ENCODE results near the gene NKX1-2.
A peak's percentile ranks its signal among the peaks of the same experiment; 100 is the strongest.
"Not testable (repeated sequence)": the region's sequence is repeated elsewhere in the genome, so short reads cannot be mapped to it uniquely, and the experiment has no call there.

The NKX1-2 gene

DNA sequence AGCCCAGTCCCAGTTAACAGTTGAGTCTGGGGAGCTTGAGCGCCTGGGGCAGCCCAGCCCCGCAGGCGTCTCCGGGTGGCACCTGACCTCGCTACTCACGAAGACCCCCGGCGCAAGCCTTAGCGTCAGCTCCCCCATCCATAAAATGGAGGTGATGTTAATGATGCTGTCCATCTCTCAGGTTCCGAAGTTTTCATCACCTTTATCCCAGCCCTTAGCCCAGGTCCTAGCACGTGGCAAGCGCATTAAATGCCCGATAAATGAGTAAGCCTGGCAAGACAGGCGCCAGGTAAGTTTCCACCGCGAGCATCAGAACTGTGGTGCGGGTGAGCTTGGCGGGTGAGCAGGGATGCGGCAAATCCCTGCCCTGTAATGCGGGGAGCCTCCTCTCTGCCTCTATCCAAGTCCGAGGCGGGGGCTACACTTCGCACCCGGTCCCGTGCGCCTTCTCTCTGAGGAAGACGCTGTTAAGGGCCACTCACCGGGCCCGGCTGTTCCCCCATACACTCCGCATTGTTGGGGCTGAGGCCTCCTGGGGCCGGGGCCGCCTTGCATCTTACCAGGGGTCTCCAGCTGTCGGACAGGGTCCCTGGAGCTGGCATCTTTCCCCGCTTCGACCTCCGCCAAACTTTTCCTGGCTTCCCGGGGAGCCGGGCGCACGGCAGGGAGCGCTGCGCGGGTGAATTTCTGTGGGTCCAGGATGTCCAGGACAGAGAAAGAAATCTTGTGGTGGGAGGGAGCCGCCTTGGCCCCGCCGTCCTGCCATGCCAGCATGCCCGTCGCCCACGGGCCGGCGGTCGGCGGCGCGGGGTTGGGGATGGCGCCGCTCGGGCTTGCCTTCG lies 444 bp downstream of the NKX1-2 start:
- DNase-seq: no peak

DNA sequence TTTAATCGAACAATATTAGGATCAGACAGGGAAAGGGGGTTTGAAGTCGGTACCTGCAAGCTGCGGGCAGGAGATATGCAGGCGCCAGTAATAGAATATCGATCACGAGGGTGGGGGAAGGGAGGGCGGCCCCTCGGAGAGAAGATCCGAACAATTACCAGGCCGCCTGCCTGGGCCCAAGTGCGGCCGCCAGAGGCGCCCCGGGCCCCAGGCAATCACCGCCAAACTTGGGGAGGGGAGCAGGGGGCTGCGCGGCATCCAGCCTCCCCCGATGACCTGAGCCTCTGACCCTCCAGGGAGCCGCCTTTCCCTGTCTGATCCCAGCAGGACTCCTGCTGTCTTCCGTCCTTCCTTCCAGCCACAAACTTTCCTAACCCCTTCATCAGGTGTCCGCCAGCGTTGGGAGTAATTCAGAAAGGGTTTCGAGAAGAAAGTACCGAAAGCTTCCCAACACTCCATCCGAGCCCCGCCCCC lies 1.1 kb downstream of the NKX1-2 start:
- DNase-seq: no peak

DNA sequence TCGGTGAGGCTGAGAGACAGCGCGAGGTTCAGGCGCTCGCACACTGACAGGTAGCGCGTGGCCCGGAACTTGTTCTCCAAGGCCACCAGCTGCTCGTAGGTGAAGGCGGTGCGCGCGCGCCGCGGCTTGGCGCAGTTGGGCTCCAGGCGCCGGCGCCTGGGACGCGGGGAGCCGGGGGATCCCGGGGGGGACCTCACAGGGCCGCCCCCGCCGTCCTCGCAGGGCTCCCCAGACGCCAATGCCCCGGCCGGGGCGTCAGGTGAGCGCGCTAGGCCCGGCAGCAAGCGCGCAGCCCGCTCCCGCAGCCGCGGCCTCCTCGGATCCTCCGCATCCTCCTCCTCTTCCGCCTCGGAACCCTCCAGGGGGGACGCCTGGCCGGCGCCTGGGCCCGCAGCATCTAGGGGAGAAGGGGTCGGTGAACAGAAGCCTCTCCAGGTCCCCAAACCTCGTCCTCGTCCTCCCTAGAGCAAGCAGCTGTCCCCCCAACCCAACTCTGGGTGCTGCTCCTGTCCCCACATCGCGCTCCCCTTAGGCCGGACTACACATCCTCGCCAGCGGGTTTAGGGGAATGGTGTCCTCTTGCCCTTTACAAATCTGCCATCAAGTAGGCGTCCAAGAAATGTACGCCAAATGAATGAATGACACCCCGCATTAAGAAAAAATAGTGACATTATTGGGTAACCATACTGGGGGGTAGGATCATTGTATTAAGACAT lies 1.9 kb downstream of the NKX1-2 start:
- no peak for DNase-seq

DNA sequence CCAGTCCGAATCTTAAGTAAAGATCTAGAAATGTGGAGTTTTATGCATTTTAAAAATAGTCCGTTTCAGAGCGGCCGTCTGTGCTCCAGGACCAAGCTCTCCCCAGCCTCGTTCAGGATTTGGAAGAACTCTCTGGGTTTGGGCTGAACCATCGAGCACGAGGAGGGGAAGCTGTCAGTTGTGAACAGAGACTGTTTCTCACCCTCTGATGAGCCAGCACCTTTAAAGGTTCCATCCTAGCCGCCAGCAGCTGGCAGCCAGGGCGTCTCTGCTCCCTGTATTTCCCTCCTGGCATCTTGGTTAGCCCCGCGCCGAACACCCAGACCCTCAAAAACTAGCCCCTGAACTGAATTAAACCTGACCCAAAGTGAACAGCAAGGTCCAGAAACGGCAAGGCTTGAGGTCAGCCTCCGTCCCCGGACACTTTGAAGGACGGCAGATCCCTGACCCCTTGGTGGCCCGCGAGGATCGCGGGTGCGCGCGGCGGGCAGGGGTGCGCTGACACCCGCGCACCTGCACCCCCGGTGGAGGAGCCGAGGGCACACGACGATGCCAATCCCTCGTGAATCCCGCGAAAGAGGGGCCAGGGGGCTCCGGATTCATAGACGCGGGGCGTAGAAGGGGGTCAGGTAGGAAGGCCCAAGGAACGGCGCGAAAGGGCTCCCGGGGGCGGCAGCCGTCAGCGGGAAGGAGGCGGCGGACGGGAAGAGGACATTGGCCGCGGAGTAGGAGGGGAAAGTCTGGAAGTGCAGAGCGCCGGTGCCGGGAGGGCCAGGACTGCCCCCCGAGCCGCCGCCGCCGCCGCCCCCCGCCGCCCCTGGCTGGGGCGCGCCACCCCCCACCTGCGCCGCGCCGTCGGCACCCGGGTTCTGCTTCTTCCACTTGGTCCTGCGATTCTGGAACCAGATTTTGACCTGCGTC lies 2.7 kb downstream of the NKX1-2 start:
- DNase-seq: no peak

DNA sequence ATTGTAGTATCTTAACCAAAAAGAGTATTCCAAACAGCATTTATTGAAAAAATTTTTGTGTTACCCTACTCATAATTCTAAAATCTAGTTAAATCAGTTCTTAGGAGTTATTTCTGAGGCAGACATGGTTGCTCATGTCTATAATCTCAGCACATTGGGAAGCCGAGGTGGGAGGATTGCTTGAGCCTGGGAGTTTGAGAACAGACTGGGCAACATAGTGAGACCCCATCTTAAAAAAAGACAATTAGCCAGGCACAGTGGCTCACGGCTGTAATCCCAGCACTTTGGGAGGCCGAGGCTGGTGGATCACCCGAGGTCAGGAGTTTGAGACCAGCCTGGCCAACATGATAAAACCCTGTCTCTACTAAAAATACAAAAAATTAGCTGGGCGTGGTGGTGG lies 8.1 kb downstream of the NKX1-2 start:
- not testable (repeated sequence) for DNase-seq

DNA sequence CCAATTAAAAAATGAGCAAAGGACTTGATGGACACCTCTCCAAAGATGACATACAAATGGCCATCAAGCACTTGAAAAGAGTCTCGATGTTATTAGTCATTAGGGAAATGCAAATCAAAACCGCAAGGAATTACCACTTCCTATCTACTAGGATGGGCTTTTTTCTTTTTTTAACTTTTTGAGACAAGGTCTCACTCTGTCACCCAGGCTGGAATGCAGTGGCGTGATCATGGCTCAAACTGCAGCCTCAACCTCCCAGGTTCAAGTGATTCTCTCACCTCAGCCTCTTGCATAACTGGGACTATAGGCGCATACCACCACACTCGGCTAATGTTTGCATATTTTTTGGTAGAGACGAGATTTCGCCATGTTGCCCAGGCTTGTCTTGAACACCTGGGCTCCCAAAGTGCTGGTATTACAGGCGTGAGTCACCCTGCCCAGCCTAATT lies 13.6 kb downstream of the NKX1-2 start:
- no peak for DNase-seq

DNA sequence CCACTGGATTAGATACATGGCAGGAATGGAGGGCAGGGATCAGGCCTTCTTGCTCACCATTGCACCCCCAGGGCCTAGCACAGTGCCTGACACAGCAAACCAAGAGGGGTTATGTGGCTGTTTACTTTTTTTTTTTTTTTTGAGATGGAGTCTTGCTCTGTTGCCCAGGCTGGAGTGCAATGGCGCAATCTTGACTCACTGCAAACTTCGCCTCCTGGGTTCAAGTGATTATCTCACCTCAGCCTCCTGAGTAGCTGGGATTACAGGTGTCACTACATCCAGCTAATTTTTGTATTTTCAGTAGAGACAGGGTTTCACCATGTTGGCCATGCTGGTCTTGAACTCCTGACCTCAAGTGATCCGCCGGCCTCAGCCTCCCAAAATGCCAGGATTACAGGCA lies 14.2 kb downstream of the NKX1-2 start:
- DNase-seq: not testable (repeated sequence)

DNA sequence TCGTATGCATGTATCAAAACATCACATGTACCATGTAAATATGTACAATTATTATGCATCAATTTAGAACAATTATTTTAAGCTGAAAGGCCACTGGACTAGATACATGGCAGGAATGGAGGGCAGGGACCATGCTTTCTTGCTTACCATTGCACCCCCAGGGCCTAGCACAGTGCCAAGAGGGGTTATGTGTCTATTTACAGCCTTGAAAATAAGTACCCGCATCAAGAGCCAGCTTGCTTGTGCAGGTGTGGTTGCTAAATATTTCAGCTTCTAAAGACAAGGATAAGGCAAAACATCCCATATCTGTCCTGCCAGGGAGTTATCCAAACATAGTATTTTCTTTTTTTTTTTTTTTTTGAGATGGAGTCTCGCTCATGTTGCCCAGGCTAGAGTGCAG lies 16.4 kb downstream of the NKX1-2 start:
- no peak for DNase-seq

DNA sequence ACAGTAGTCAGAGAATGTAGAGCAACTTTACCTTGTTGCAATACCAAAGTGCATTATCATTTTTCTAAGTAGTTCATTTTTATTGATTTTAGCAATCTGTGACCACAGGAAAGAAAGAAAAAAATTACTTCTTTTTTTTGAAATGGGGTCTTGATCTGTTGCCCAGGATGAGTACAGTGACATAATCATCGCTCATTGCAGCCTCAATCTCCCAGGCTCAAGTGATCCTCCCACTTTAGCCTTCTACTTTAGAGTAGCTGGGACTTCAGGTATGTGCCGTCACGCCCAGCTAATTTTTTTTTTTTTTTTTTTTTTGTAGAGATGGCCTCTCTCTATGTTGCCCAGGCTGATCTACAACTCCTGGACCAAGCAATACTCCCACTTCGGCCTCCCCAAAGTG lies 19.8 kb downstream of the NKX1-2 start:
- DNase-seq: no peak

DNA sequence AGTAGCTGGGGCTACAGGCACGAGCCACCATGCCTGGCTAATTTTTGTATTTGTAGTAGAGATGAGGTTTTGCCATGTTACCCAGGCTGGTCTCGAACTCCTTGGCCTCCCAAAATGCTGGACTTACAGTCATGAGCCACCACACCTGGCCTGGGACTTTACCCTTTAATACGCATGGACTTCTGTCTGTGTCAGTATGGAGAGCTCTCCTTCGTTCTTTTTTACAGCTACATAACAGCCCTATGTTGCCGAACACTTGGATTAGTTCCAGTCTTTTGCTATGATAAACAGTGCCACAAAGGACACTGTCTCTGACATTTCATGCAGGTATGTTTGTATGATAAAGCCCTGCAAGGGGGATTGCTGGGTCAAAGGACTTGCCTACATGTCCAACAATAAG lies 20.3 kb downstream of the NKX1-2 start:
- no peak for DNase-seq

DNA sequence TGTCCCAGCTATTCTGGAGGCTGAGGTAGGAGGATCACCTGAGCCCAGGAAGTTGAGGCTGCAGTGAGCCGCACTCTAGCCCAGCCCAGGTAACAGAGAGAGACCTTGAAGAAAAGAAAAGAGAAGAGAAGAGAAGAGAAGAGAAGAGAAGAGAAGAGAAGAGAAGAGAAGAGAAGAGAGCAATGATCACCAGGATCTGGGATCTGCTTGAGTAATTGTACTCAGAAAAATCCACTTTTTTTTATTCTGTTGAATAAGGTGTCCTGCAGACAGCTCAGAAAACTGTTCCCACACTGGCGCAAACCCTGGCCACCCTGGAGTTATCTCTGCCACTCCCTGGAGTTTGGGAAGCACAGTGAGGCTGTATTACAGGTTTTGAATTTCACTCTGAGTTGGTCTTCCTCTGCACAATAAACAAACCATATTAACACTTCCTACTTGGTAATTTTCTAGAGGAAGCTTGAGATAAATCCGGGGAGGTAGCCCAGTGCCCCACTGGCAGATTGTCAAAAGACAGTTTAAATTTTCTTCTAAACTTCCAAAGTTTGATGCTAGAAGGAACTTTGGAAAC lies 21.5 kb downstream of the NKX1-2 start:
- DNase-seq: no peak

DNA sequence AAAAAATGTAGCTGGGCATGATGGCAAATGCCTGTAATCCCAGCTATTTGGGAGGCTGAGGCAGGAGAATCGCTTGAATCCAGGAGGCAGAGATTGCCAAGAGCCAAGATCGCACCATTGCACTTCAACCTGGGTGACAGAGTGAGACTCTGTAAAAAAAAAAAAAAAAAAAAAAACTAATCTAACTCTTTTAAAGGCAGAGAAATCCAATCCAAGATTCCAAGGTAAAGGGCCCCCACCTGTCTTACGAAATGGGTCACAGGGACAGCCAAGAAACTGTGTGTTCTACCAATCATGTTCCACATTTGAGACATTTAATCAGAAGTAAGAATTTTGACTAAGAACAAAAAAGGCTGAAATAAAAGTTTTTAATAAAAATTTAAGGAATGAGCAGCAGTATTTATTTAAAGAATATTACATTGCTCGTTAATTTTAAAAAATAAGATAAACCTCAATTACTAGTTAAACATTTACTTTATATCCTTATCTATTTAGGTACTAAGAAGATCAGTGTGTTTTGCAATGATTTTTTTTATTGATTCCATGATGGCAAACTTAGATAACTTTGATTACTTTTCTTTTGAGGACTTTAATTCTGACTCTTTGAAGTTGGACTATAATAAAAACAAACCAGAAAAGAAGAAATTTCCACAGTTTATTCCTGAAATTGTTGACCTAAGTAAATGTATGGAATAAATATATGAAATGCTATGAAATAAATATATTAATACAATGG lies 24.4 kb downstream of the NKX1-2 start:
- DNase-seq: no peak

DNA sequence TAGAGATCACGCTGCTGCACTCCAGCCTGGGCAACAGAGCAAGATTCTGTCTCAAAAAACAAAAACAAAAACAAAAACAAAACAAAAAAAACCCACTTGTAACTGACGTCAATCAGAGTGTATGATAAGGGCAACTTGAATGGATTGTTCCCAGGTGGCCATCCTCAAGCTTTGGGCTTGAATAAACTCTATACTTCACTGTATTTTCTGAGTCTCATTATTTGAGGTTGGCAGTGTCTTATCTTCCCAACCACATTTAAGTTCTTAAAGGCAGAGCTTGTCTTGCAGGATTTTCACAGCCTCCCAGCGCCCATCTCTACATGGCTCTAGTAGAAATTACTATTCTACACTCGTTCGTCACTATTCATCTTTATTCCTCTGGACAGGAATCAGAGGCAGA lies 26.0 kb downstream of the NKX1-2 start:
- peak; percentile 88 for DNase-seq

DNA sequence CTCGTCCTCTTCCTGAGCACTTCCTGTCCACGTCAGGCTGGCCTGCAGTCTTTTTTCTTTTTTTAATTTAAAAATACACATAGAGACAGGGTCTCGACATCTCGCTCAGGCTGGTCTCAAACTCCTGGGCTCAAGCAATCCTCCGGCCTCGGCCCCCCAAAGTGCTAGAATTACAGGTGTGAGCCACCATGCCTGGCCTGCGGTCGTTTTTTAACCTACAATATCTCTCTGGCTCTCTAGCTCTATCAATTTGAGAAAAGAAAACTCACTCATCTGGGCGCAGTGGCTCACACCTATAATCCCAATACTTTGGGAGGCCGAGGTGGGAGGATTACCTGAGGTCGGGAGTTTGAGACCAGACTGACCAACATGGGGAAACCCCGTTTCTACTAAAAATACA lies 27.1 kb downstream of the NKX1-2 start:
- DNase-seq: no peak

DNA sequence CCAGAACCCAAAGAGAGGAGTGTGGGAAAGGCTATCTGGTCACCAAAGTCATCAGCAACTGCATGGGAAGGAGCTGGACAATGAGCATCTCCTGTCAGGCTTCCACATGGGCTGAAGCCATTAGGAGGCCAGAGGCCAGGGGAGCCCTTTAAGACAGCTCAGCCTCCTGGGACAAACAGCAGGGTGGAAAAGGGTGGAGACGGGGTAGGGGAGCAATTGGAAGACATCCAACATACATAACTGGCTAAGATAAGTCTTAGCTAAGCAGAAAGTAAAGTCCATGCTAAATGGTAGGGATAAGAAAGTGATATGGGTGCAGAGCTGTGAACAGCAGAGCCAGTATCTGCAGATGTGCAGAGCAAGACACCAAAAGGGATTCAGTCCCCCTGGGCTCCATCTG lies 29.6 kb downstream of the NKX1-2 start:
- peak; percentile 78 for DNase-seq

DNA sequence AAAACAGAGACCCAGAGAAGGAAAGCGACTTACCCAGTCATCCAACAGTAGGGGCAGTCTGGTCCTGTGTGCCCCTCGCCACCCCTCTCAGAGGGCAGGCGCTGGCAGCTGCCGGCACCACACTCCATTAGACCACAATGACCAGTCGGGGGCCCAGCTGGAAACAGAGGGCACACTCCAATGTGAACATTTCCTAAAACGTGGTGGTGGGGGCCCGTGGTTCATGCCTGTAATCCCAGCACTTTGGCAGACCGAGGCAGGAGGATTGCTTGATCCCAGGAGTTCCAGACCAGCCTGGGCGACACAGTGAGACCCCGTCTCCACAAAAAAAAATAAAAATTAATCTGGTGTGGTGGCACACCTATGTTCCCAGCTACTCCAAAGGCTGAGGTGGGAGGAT lies 30.2 kb downstream of the NKX1-2 start:
- DNase-seq: no peak

DNA sequence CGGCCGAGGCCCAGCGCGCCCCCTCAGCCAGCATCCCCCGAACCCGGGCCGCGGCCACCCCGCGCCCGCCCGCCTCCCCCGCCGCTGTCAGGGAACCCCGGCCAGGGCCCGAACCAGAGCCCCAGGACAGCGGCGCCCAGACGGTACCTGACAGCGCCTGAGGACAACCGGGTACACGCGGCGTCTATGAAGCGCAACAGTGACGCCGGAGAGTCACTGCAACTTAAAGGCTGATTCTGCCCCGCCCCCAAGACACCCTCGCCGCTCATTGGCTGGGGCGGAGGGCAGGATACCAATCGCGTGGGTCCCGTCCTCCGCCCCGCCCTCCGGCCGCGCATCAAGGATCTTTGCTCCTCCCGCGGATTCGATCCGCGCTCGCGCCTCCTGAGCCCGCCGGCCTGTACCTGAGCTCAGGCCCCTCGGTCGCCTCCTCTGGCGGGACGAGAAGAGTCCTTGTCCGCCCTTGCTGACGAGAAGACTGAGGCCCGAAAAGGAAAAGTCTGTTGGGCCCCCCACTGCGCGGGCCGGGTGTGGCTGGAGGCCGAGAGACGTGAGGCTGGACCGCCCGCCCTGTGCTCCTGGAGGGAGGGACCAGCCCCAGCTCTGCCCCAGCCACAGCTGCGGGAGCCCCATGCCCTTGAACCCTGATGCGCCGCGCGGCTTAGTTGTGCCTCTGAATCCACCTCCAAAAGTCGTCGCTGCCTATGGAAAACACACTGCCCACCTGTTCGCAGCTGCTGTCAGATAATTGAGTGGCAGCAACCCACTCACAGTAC lies 30.9 kb downstream of the NKX1-2 start, which contains the start of gene OAT:
OAT (minus strand) TSS at position 198 of the 776 bp plus-strand sequence. CDS start 6,752 bp downstream, outside the sequence.
- peak; percentile 99 for DNase-seq

DNA sequence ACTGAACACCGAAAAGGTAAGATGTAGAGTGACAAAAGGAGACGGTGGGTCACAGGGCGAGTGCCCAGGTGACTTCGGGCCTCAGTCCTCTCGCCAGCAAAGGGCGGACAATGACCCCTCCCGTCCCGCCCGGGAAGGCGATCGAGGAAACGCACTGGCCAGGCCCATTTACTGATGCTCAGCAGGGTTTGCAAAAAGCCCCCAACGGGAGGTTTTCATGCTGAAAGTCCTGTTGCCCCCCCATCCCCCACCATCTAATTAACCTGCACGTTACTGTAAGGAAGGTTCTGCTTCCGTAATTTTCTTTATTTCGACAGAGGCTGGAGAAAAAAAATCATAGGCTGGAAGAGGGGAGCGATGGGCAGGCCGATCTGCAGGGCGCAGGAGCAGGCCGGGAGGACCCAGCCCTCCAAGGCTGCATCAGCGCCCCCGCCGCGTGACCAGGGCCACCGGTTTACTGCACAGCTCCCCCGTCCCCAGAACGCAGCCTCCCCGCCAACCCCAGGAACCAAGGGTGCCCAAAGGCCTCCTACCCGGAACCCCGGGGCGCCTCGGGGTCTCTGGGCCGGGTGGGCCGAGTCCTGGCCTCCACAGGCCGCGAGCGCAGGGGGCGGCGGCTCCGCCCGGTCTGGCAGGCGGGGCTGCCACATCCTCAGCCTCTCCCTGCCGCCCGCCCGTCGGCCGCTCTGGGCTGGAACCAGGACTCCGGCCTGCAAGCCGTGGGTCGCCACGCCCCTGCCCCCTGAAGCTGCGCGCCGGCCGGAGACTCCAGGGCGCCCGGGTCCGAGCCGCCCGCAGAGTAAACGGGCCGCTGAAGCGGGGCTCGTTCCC lies 31.7 kb downstream of the NKX1-2 start:
- peak; percentile 74 for DNase-seq

DNA sequence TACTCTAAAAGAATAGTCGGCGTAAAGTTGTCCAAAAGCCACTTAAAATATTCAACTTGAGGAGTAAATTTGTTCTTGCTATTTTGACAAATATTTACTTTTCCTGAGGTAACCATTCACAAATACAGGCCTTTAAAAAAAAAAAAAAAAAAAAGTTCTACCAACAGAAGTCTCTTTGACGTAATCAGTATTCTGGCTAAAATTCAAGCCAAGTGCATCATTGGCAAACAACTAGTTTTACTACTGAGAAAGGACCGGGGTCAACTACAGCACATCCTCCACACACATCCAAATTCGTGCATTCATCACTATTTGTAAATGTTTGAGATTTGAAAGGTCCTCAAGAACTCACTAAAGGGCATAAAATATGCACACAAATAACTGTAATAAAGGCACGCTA lies 33.1 kb downstream of the NKX1-2 start:
- no peak for DNase-seq

DNA sequence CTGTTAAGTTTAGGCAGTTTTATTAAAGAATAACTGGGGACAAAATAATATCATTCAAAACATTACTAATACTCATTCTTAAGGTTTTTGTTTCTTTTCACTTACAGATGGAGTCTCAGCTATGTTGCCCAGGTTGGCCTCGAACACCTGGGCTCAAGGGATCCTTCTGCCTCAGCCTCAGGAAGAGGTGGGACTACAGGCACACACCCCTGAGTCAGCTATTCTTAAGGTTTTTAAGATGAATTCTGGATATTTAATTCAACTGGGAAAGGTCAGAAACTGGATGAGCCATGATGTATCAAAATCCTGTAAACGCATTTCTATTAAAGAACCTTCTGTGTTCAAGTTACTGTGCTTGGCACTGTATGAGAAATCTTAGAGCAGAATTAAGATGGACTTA lies 34.6 kb downstream of the NKX1-2 start:
- DNase-seq: no peak

All from OCI-M1 (cell line).